ENCODE measurements around the gene ASAP2.

Gene ASAP2

GRCh38 chr2:9384521-9384920, 177.9 kb downstream of the ASAP2 start:
- Histone ChIP-seq H3K9me3 (ENCODE audit: control insufficient read depth, low read length) (no peaks in the 10 kb centered on the region), H3K27me3 (ENCODE audit: control insufficient read depth, insufficient read depth, low read length, poor library complexity, severe bottlenecking) (no peaks in the 10 kb centered on the region), H3K4me3 (ENCODE audit: insufficient read depth, low read depth, low read length) (no peak overlapping the region), H3K36me3 (ENCODE audit: control insufficient read depth, insufficient read depth, low read length) (peaks cover 4% of the 10 kb centered on the region), H3K27ac (ENCODE audit: insufficient read depth, low read depth, low read length, poor library complexity, severe bottlenecking) (no peak overlapping the region), H3K4me1 (ENCODE audit: control insufficient read depth, insufficient read depth, low read length) (no peaks in the 10 kb centered on the region)
- 92 to 93% methylated on average over 4 of the region's 4 CpGs for WGBS, 2 experiments

GRCh38 chr2:9385841-9386240, 179.2 kb downstream of the ASAP2 start:
- no peaks in the 10 kb centered on the region for H3K27me3 ChIP-seq (ENCODE audit: control insufficient read depth, insufficient read depth, low read length, poor library complexity, severe bottlenecking)
- H3K27ac ChIP-seq (ENCODE audit: insufficient read depth, low read depth, low read length, poor library complexity, severe bottlenecking) = no peak overlapping the region
- H3K4me3 ChIP-seq (ENCODE audit: insufficient read depth, low read depth, low read length) = no peak overlapping the region
- H3K36me3 ChIP-seq (ENCODE audit: control insufficient read depth, insufficient read depth, low read length) = peaks cover 4% of the 10 kb centered on the region
- no peaks in the 10 kb centered on the region for H3K4me1 ChIP-seq (ENCODE audit: control insufficient read depth, insufficient read depth, low read length)
- 90 to 96% methylated on average over 6 of the region's 6 CpGs for WGBS, 2 experiments
- H3K9me3 ChIP-seq (ENCODE audit: control insufficient read depth, low read length) = no peaks in the 10 kb centered on the region

DNA sequence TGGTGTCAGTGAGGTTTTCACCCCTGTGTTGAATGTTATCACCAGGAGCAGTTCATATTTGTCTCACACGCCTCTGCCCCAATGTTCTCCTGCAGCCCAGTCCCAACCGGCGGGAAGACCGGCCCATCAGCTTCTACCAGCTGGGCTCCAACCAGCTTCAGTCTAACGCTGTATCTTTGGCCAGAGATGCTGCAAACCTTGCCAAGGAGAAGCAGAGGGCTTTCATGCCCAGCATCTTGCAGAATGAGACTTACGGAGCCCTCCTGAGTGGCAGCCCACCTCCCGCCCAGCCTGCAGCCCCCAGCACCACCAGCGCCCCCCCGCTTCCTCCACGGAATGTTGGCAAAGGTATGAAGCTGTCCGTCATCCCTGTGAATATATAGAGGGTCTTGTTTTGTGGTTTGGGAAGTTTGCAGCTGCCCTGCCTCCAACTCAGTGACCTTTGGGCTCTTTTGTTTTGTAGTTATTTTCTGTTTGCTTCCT, 181.6 kb downstream of the ASAP2 start:
- H3K4me1 ChIP-seq (ENCODE audit: control insufficient read depth, insufficient read depth, low read length) = peaks cover 14% of the 10 kb centered on the region
- 95 to 96% methylated on average over 11 of the region's 11 CpGs for WGBS, 2 experiments
- H3K27ac ChIP-seq (ENCODE audit: insufficient read depth, low read depth, low read length, poor library complexity, severe bottlenecking) = no peak overlapping the region
- no peaks in the 10 kb centered on the region for H3K36me3 ChIP-seq (ENCODE audit: control insufficient read depth, insufficient read depth, low read length)
- H3K27me3 ChIP-seq (ENCODE audit: control insufficient read depth, insufficient read depth, low read length, poor library complexity, severe bottlenecking) = no peaks in the 10 kb centered on the region
- H3K4me3 ChIP-seq (ENCODE audit: insufficient read depth, low read depth, low read length) = no peak overlapping the region
- no peaks in the 10 kb centered on the region for H3K9me3 ChIP-seq (ENCODE audit: control insufficient read depth, low read length)

DNA sequence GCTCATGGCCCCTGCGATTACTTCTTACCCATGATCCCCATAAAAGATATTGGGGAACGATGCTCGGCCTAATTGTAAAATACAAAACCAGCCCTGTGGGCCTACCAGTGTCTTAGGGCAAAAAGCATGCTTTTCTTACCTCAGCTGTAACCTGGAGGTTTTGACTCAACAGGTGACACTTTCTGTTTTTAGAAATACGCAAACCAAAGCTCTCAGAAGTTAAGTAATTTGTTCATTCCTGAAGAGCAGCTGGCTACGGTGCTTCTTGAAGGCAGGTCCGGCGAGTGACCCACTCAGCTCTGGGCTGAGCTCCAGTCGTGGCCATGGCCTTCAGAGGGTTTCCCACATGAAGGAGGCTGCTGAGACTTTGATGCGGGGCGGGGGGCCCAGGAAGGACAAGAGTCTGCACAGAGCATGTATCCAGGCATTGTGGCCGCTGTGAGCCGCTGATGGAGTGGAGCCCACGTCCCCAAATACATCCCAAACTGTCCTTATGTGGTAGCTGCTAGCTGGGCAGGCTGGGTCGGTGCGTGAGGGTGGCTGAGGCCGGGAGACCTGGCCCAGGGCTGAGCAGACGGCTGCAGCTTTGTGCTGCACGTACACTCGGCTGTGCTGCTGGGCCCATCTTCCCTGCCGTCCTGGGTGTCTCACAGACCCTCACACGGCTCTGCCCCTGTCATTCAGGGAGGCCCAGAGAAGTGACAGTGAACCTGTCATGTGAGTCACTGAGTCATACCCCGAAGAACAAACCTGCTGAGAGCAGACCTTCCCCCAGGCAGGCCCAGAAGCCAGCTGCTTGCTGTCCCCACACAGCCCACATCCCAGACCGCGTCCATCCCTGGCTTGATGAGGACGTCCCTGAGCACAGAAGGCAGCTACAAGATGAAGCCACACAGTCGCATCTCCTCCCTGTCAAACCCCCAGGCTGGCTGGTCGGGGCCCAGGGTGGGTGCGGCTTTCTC, 182.6 kb downstream of the ASAP2 start:
- no peaks in the 10 kb centered on the region for H3K36me3 ChIP-seq (ENCODE audit: control insufficient read depth, insufficient read depth, low read length)
- WGBS, 2 experiments = 93 to 94% methylated on average over 28 of the region's 28 CpGs

GRCh38 chr2:9390151-9390850, 183.7 kb downstream of the ASAP2 start:
- peaks cover 18% of the 10 kb centered on the region for H3K4me1 ChIP-seq (ENCODE audit: control insufficient read depth, insufficient read depth, low read length)
- peaks cover 4% of the 10 kb centered on the region for H3K36me3 ChIP-seq (ENCODE audit: control insufficient read depth, insufficient read depth, low read length)
- no peaks in the 10 kb centered on the region for H3K27me3 ChIP-seq (ENCODE audit: control insufficient read depth, insufficient read depth, low read length, poor library complexity, severe bottlenecking)
- 95 to 96% methylated on average over 7 of the region's 7 CpGs for WGBS, 2 experiments
- H3K9me3 ChIP-seq (ENCODE audit: control insufficient read depth, low read length) = no peaks in the 10 kb centered on the region
- no peak overlapping the region for H3K27ac ChIP-seq (ENCODE audit: insufficient read depth, low read depth, low read length, poor library complexity, severe bottlenecking)
- no peak overlapping the region for H3K4me3 ChIP-seq (ENCODE audit: insufficient read depth, low read depth, low read length)

More for the DNA sequence above, 182.6 kb downstream of the ASAP2 start:
- peaks cover 18% of the 10 kb centered on the region for H3K4me1 ChIP-seq (ENCODE audit: control insufficient read depth, insufficient read depth, low read length)
- H3K27me3 ChIP-seq (ENCODE audit: control insufficient read depth, insufficient read depth, low read length, poor library complexity, severe bottlenecking) = no peaks in the 10 kb centered on the region
- no peaks in the 10 kb centered on the region for H3K9me3 ChIP-seq (ENCODE audit: control insufficient read depth, low read length)
- no peak overlapping the region for H3K27ac ChIP-seq (ENCODE audit: insufficient read depth, low read depth, low read length, poor library complexity, severe bottlenecking)
- no peak overlapping the region for H3K4me3 ChIP-seq (ENCODE audit: insufficient read depth, low read depth, low read length)

DNA sequence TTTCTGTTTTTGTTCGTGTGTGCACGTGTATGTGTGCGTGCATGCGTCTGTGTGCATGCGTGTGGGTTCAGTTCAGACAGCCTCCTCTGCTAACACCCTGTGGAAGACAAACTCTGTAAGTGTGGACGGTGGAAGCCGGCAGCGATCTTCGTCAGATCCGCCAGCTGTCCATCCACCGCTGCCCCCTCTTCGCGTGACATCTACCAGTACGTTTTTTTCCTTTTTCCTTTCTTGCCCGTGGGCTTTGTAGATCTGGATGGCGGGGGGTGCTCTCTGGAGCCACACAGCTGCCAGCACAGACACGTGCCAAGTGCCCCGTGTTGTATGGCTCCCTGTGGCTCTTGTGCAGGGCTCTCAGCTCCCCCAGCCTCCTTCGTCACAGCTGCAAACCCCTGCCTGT, 184.4 kb downstream of the ASAP2 start:
- H3K27ac ChIP-seq (ENCODE audit: insufficient read depth, low read depth, low read length, poor library complexity, severe bottlenecking) = no peak overlapping the region
- peaks cover 18% of the 10 kb centered on the region for H3K4me1 ChIP-seq (ENCODE audit: control insufficient read depth, insufficient read depth, low read length)
- 91 to 96% methylated on average over 19 of the region's 19 CpGs for WGBS, 2 experiments
- H3K4me3 ChIP-seq (ENCODE audit: insufficient read depth, low read depth, low read length) = no peak overlapping the region
- peaks cover 4% of the 10 kb centered on the region for H3K36me3 ChIP-seq (ENCODE audit: control insufficient read depth, insufficient read depth, low read length)
- H3K27me3 ChIP-seq (ENCODE audit: control insufficient read depth, insufficient read depth, low read length, poor library complexity, severe bottlenecking) = no peaks in the 10 kb centered on the region
- H3K9me3 ChIP-seq (ENCODE audit: control insufficient read depth, low read length) = no peaks in the 10 kb centered on the region

DNA sequence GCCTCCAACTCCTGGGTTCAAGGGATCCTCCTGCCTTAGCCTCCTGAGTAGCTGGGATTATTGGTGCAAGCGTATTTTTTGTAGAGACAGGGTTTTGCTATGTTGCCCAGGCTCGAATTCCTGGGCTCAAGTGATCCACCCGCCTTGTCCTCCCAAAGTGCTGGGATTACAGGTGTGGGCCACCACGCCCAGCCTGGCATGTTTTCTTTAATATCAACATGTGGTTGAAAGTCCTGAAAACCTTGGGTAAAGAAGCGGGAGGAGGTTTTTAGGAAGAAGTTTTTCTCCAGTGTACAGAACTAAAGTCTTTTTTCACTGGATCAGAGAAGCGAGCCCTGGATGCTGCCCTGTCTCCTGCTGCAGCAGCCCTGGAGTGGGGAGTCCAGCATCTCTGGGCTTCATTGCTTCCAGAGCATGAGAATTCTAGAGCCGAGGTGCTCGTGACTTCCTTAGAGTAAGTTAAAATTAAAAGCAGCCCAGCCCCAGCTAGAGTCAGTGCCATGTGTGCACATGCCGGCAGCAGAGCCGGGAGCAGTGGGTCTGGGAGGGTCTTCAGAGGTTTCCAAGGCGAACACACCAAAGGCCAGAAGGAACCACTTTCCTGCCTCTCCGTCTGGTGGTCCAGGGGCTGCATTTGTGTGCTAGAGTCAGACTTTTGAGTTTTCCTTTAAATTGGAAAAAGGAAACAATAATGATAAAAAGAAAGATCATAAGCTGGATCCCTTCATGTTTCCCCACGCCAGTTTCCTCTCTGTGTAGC, 185.5 kb downstream of the ASAP2 start:
- H3K27ac ChIP-seq (ENCODE audit: insufficient read depth, low read depth, low read length, poor library complexity, severe bottlenecking) = no peak overlapping the region
- H3K36me3 ChIP-seq (ENCODE audit: control insufficient read depth, insufficient read depth, low read length) = peaks cover 4% of the 10 kb centered on the region
- H3K4me3 ChIP-seq (ENCODE audit: insufficient read depth, low read depth, low read length) = no peak overlapping the region
- H3K9me3 ChIP-seq (ENCODE audit: control insufficient read depth, low read length) = no peaks in the 10 kb centered on the region
- H3K27me3 ChIP-seq (ENCODE audit: control insufficient read depth, insufficient read depth, low read length, poor library complexity, severe bottlenecking) = no peaks in the 10 kb centered on the region
- peaks cover 18% of the 10 kb centered on the region for H3K4me1 ChIP-seq (ENCODE audit: control insufficient read depth, insufficient read depth, low read length)
- WGBS, 2 experiments = 91 to 94% methylated on average over 13 of the region's 13 CpGs

GRCh38 chr2:9392898-9393765, 186.5 kb downstream of the ASAP2 start:
- H3K27me3 ChIP-seq (ENCODE audit: control insufficient read depth, insufficient read depth, low read length, poor library complexity, severe bottlenecking) = no peaks in the 10 kb centered on the region
- WGBS, 2 experiments = 46 to 49% methylated on average over 28 of the region's 28 CpGs
- H3K9me3 ChIP-seq (ENCODE audit: control insufficient read depth, low read length) = no peaks in the 10 kb centered on the region
- peak overlapping the region; percentile 16 for H3K27ac ChIP-seq (ENCODE audit: insufficient read depth, low read depth, low read length, poor library complexity, severe bottlenecking)
- H3K36me3 ChIP-seq (ENCODE audit: control insufficient read depth, insufficient read depth, low read length) = peaks cover 4% of the 10 kb centered on the region
- peaks cover 18% of the 10 kb centered on the region for H3K4me1 ChIP-seq (ENCODE audit: control insufficient read depth, insufficient read depth, low read length)
- H3K4me3 ChIP-seq (ENCODE audit: insufficient read depth, low read depth, low read length) = no peak overlapping the region

- Histone ChIP-seq H3K27ac (ENCODE audit: insufficient read depth, low read depth, low read length, poor library complexity, severe bottlenecking) (no peak overlapping the region), H3K4me1 (ENCODE audit: control insufficient read depth, insufficient read depth, low read length) (peaks cover 18% of the 10 kb centered on the region), H3K4me3 (ENCODE audit: insufficient read depth, low read depth, low read length) (no peak overlapping the region), H3K27me3 (ENCODE audit: control insufficient read depth, insufficient read depth, low read length, poor library complexity, severe bottlenecking) (no peaks in the 10 kb centered on the region), H3K9me3 (ENCODE audit: control insufficient read depth, low read length) (no peaks in the 10 kb centered on the region), H3K36me3 (ENCODE audit: control insufficient read depth, insufficient read depth, low read length) (peaks cover 4% of the 10 kb centered on the region)
- WGBS, 2 experiments = 96 to 97% methylated on average over 15 of the region's 15 CpGs
Measured at GRCh38 chr2:9394816-9395215, 188.2 kb downstream of the ASAP2 start.
